HS-27A (cell line): ENCODE data around the gene DLX4.

Source experiments
- DNase-seq: peaks from one replicate; pipeline ENCODE4 v3.0.0-alpha.2; 2012; ENCODE audit warnings: low read depth, missing footprints

Gene DLX4, protein sequence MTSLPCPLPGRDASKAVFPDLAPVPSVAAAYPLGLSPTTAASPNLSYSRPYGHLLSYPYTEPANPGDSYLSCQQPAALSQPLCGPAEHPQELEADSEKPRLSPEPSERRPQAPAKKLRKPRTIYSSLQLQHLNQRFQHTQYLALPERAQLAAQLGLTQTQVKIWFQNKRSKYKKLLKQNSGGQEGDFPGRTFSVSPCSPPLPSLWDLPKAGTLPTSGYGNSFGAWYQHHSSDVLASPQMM

GRCh38 chr17:49969134-49969759, at the start of gene DLX4:
Gene DLX4 (plus strand): TSS chr17:49969190. CDS start chr17:49969469, 279 bp downstream.
- DNase-seq = no peak

- DNase-seq = no peak
Observed at GRCh38 chr17:49920030-49920769, 48.8 kb upstream of the DLX4 start.

DNA sequence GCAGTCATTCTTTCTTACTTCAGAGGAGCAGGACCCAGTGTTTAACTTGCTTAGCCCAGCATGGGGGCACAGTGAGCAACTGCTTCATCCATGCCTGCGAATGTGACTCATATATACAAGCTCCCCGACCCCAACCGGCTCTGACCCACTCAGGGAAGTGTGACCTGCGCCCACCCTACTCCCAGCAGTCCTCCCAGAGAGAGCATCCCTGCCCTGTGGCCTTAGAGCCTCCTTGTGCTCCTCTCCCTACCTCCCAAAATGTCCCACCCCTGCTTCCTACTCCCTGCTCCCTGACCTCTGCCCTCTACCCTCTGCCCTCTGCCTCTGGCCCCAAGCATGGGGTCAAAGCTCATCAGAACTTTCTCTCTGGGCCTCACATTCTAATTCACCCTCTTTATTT, 46.9 kb upstream of the DLX4 start:
- DNase-seq = no peak

DNA sequence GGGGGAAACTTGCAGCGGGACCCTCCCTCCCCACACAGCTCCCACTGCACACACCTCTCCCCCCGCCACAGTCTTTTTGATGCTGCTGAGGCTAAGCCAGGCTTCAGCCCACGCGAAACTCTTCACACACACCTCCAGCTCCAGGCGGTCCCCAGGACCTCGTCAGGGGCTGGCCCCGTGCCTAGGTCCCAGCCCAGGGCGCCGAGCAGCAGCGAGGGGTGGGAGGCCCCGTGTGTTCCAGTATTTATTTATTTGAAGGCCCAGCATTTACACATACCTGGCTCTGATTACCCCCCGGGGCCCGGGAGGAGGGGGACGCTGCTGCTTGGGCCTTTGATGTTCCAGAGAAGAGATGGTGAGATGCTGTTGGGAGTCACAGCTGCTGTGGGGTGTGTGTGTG, 44.9 kb upstream of the DLX4 start:
- DNase-seq = no peak

GRCh38 chr17:49924589-49924988, 44.4 kb upstream of the DLX4 start:
- no peak for DNase-seq

- no peak for DNase-seq
Observed at GRCh38 chr17:49925921-49926320, 43.1 kb upstream of the DLX4 start.

DNA sequence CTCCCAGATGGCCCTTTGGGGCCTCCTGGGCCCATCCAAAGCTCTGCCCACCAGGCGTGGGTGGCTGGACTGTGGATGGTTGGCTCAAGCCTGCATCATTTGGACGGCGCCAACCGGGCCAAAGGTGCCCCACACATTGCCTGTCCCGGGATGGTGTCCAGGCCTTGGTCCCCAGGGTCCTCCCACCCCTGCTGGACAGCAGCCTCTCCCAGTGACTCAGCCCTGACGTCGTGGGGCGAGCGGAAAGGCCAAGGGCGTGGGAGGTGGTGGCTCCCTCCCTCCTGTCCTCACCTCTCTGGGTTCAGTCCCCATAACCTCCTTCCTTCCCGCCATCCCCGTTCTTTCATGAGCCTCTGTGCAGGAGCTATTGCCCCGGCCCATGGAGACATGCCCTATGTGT, 42.1 kb upstream of the DLX4 start:
- DNase-seq = peak; percentile 5

GRCh38 chr17:49928126-49928800, 40.7 kb upstream of the DLX4 start:
- DNase-seq = no peak

- DNase-seq = peak; percentile 19
Observed at GRCh38 chr17:49928837-49929475, 40.0 kb upstream of the DLX4 start.

- no peak for DNase-seq
Observed at GRCh38 chr17:49930880-49931279, 38.1 kb upstream of the DLX4 start.

DNA sequence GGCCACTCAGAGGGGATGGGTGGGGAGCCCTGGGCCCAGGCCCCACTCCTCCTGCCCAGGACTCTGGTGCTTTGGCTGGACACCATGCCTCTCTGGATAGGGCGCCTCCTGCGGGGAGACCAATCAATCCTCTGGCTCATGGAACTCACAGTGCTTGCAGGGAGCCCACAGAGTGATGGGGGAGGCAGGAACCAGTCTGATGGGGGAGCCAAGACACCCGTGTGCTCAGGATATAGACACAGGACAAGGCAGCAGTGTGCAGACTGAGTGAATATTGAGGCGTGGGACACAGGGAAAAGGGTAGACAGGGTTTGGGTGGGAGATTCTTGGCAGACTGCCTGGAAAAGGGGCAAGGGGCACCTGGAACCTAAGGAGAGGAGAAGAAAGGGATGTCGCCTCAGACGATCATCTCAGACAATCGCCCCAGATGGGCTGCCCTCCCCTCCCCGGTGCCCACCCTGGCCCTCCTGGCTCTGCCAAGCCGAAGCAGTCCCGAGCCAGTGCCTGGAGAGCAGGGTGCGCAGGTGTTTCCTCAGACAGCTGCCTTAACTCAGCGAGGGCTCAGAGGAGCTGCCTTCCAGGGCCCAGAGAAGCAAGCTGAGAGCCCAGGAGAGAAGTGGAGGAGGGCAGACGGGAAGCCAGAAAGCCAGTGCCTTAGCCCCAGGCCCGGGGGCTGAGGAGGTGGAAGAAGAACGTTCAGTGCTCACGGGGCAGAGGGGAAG, 37.4 kb upstream of the DLX4 start:
- no peak for DNase-seq

- DNase-seq = no peak
Observed at GRCh38 chr17:49932138-49932723, 36.8 kb upstream of the DLX4 start.

- DNase-seq = no peak
Observed at GRCh38 chr17:49932901-49933300, 36.1 kb upstream of the DLX4 start.

- no peak for DNase-seq
Observed at GRCh38 chr17:49935526-49936210, 33.3 kb upstream of the DLX4 start.

GRCh38 chr17:49936386-49936785, 32.6 kb upstream of the DLX4 start:
- no peak for DNase-seq

DNA sequence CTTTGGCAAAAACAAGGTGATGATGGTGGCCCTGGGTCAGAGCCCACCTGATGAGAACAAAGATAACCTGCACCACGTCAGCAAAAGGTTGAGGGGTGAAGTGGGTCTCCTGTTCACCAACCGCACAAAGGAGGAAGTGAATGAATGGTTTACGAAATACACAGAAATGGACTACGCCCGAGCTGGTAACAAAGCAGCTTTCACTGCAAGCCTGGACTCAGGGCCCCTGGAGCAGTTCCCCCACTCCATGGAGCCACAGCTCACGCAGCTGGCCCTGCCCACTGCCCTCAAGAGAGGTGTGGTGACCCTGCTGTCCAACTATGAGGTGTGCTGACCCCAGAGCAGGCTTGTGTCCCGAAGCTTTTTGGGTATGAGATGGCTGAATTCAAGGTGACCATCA, 29.7 kb upstream of the DLX4 start:
- DNase-seq = no peak

DNA sequence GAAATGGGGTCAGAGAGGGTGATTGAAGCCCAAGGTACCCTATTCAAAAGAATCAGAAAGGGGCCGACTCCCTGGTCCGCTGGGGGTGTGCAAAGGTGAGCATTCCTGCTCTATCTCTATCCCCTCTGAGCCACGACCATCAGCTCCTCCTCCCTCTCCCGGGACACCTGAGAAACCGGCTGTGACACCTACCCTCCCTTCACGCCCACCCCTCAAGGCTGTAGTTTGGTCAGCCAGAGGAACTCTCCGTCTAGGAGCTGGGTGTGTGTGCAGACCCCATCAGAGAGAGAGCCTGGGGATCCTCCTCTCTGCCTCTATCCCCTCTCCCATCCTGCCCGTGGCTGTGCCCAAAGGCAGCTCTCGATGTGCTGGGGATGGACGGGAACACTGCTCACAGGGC, 27.6 kb upstream of the DLX4 start:
- DNase-seq = no peak

DNA sequence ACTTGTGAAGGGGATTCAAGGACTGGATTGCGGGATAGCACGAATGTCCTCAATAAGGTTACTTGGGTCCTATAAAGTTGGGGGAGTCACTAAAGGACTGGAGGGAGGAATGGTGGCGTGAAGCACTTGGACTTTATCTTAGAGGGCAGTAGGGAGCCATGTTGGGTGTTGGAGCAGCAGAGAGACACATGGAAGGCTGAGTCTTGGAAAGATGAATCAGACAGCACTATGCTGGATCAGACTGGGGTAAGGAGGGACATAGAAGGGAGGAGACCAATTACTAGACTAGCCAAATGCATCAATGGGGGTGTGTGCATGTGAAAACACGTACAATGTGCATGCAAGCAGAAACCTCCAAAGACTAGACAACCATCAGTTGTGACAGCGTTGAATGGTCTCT, 26.0 kb upstream of the DLX4 start:
- no peak for DNase-seq

GRCh38 chr17:49944273-49944870, 24.6 kb upstream of the DLX4 start:
- no peak for DNase-seq

- no peak for DNase-seq
Observed at GRCh38 chr17:49946208-49946607, 22.8 kb upstream of the DLX4 start.
